GM12892 (cell line): ENCODE results near the gene MAP3K7CL.

Experiments
- POLR2A ChIP-seq: IDR thresholded peaks from 2 replicates; pipeline ENCODE4 v1.6.1; 2011; ENCODE audit warnings: low read depth, low read length, control low read depth
- POLR2AphosphoS5 ChIP-seq: IDR thresholded peaks from 2 replicates; pipeline ENCODE4 v1.6.1; 2011; ENCODE audit warnings: low read depth, low read length, control low read depth
- TAF1 ChIP-seq: IDR thresholded peaks from 2 replicates; pipeline ENCODE4 v1.6.1; 2011; ENCODE audit warnings: low read depth, mild to moderate bottlenecking, control low read depth, low read length, borderline replicate concordance

DNA sequence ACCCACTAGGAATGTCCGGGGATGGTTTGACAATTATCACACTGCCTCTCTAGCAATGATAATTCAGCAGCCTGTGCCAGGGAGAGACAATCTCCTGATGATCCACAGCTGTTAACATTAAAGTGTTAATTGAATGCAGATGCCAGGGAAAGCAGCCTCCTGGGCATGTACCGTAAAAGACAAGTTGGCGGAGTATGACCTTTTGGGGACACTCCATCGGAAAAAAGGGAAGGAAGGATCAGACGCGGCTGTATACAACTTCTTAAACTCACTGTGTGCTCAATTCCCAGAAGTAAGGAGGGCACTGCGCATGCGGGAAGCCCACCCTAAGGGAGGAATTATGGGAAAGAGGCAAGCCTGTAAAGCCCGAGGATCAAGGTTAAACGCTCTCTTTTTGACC, 62.6 kb downstream of the MAP3K7CL start:
- TF ChIP-seq POLR2A (no peak), TAF1 (no peak), POLR2AphosphoS5 (no peak)
